A172 (cell line): ENCODE results near the gene MAP3K8. TPM values are rescaled to one million over a fixed set of nuclear protein-coding genes. Genes with fewer than 3 reads are reported as not detected.

Experiments
- total RNA-seq: library from RNA; depleted of rRNA; stranded (reverse); fragments of >200 nt; shearing (Covaris generic); gene quantifications from 2 replicates; pipeline ENCODE4 v1.2.3, GENCODE V29; 2014; rRNA removed

The MAP3K8 gene
- total RNA-seq, 1 experiment from 2014 or later, result 12.4 TPM

Other genes with a start within 250 kb of the MAP3K8 start
- gene MTPAP, start 84.9 kb upstream of the MAP3K8 start, total RNA-seq, result 21.0 and 22.7 TPM in 2 replicates
- not detected in 2 replicates for gene LYZL2, start 195.6 kb downstream of the MAP3K8 start, total RNA-seq